Gastroesophageal sphincter (tissue), 4 donors: ENCODE data around the gene HS2ST1. TPM values are rescaled to one million over a fixed set of nuclear protein-coding genes. Genes with fewer than 3 reads are reported as not detected.

Experiments used
- ATAC-seq: fragments of 150-250 bp; one replicate; pipeline ENCODE4 v1.9.1; 2016; ENCODE audit warnings: mild to moderate bottlenecking, moderate library complexity
- H3K27ac ChIP-seq, 4 donors: fragments of 200-600 bp; sonication (generic) in 3 of 4; 1 replicate in 3 of 4; 2 replicates in 1 of 4; pipeline ENCODE4 v1.5.1; 2016 to 2019
- H3K27me3 ChIP-seq: fragments of 200-600 bp; sonication (generic); one replicate; pipeline ENCODE4 v1.5.1; 2019
- H3K36me3 ChIP-seq, 2 donors: fragments of 200-600 bp; sonication (generic); one replicate each; pipeline ENCODE4 v1.5.1; 2019; ENCODE audit warnings: control low read depth in 1 of 2
- H3K4me1 ChIP-seq, 3 donors: fragments of 200-600 bp; sonication (generic); 1 replicate in 2 of 3; 2 replicates in 1 of 3; pipeline ENCODE4 v1.5.1; 2016 to 2019; ENCODE audit warnings: control low read depth in 2 of 3
- H3K4me3 ChIP-seq, 2 donors: fragments of 200-600 bp; sonication (generic); one replicate each; pipeline ENCODE4 v1.5.1; 2019; ENCODE audit warnings: mild to moderate bottlenecking in 1 of 2, moderate library complexity in 1 of 2
- H3K9me3 ChIP-seq, 3 donors: fragments of 200-600 bp; sonication (generic); one replicate each; pipeline ENCODE4 v1.5.1; 2017 to 2019; ENCODE audit warnings: control low read depth in 2 of 3
- CTCF ChIP-seq, 4 experiments: fragments of 200-600 bp in 2 of 4; fragments of 450-650 bp in 2 of 4; sonication (generic) in 1 of 4; IDR thresholded peaks; one replicate each; pipeline ENCODE4 v1.5.1; 2017 to 2019; ENCODE audit warnings: antibody characterized with exemption in 4 of 4, mild to moderate bottlenecking in 2 of 4, moderate library complexity in 2 of 4
- EP300 ChIP-seq: sonication (generic); formaldehyde crosslinking; IDR thresholded peaks from one replicate; pipeline ENCODE4 v1.6.1; 2017; ENCODE audit warnings: antibody characterized with exemption, mild to moderate bottlenecking
- POLR2A ChIP-seq, 2 donors: fragments of 450-650 bp; IDR thresholded peaks; one replicate each; pipeline ENCODE4 v1.6.1; 2017; ENCODE audit warnings: antibody characterized with exemption in 2 of 2, mild to moderate bottlenecking in 2 of 2, moderate library complexity in 1 of 2
- POLR2AphosphoS5 ChIP-seq: sonication (generic); formaldehyde crosslinking; IDR thresholded peaks from one replicate; pipeline ENCODE4 v1.6.1; 2017; ENCODE audit warnings: antibody characterized with exemption
- WGBS, 2 donors: methylation state at CpG; one replicate each; pipeline ENCODE4 v1.1.5; 2018; ENCODE audit warnings: low coverage in 1 of 2; 5-methylcytosine and 5-hydroxymethylcytosine counted together
- total RNA-seq, 4 donors: library from RNA; depleted of rRNA; stranded (reverse); fragments of >200 nt; gene quantifications; one replicate each; pipeline ENCODE4 v1.1.0, GENCODE V29; 2016

HS2ST1 gene
- total RNA-seq, 4 donors from 2014 or later = 10.3 to 17.0 (median 11.7) TPM

GRCh38 chr1:87140831-87141540, 226.6 kb downstream of the HS2ST1 start:
- no peak for ATAC-seq

DNA sequence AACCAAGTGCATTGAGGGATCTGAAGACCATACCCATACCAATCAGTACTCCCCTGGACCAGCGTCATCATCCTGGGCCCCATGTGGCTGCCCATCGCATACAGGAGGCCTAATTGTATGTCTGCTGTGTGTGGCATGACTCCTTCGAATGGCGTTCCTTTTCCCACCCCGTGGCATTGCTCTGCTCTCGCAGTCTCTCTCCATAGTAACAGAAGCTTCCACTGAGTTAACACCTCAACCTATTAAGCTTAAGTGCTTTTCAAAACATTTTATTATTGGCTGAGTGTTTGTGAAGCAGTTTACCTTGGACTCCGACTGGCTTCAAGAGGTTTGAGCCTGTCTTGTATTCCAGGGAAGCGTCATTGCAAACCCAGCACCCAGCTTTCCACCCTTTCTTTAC, 227.1 kb downstream of the HS2ST1 start:
- H3K27ac ChIP-seq = no peak overlapping the region
- H3K9me3 ChIP-seq = no peaks in the 10 kb centered on the region
- H3K4me1 ChIP-seq = no peaks in the 10 kb centered on the region
- TF ChIP-seq CTCF (IDR thresholded peaks at IDR 0.05) (no peak), POLR2A (IDR thresholded peaks at IDR 0.05) (no peak), POLR2AphosphoS5 (no peak), EP300 (no peak)
- H3K27me3 ChIP-seq = no peaks in the 10 kb centered on the region
- no peaks in the 10 kb centered on the region for H3K36me3 ChIP-seq
- no peak for ATAC-seq
- H3K4me3 ChIP-seq = no peak overlapping the region
- 87 to 98% methylated on average over 7 to 8 of the region's 8 CpGs for WGBS, 2 donors

More at GRCh38 chr1:87140831-87141540, 226.6 kb downstream of the HS2ST1 start:
- Histone ChIP-seq H3K27ac (no peak overlapping the region), H3K4me3 (no peak overlapping the region), H3K9me3 (no peaks in the 10 kb centered on the region), H3K27me3 (no peaks in the 10 kb centered on the region), H3K36me3 (no peaks in the 10 kb centered on the region), H3K4me1 (no peaks in the 10 kb centered on the region)
- no peak for TF ChIP-seq POLR2AphosphoS5
- WGBS, 2 donors = 100% methylated on average over 1 of the region's 2 CpGs; no CpG with 5 or more reads in 1 of the 2 donors

GRCh38 chr1:87143413-87144135, 229.1 kb downstream of the HS2ST1 start:
- Histone ChIP-seq H3K27me3 (no peaks in the 10 kb centered on the region), H3K36me3 (no peaks in the 10 kb centered on the region), H3K9me3 (no peaks in the 10 kb centered on the region), H3K4me1 (peaks cover 0 to 10% (median 0%) of the 10 kb centered on the region in 3 donors), H3K27ac (no peak overlapping the region), H3K4me3 (no peak overlapping the region)
- no peak for TF ChIP-seq EP300
- no peak for TF ChIP-seq POLR2AphosphoS5
- no peak for TF ChIP-seq CTCF (IDR thresholded peaks at IDR 0.05)
- TF ChIP-seq POLR2A (IDR thresholded peaks at IDR 0.05) = no peak
- WGBS, 2 donors = 92 to 93% methylated on average over 3 of the region's 3 CpGs
- no peak for ATAC-seq

DNA sequence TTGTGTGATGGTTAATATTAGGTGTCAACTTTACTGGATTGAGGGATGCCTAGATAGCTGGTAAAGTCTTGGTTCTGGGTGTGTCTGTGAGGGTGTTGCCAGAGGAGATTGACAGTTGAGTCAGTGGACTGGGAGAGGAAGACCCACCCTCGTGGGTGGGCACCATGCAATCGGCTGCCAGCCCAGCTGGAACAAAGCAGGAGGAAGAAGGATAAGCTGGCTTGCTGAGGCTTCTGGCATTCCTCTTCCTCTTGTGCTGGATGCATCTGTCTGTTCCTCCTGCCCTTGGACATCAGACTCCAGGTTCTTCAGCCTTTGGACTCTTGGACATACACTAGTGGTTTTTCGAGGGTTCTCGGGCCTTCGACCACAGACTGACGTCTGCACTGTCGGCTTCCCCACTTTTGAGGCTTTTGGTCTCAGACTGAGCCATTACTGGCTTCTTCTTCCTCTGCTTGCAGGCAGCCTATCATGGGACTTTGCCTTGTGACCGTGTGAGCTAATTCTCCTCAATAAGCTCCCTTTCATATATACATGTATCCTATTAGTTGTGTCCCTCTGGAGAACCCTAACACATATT, 230.0 kb downstream of the HS2ST1 start:
- H3K4me1 ChIP-seq = peaks cover 0 to 18% (median 7%) of the 10 kb centered on the region in 3 donors
- no peak for TF ChIP-seq POLR2A (IDR thresholded peaks at IDR 0.05)
- TF ChIP-seq POLR2AphosphoS5 = no peak
- TF ChIP-seq EP300 = no peak
- TF ChIP-seq CTCF (IDR thresholded peaks at IDR 0.05) = no peak
- no peaks in the 10 kb centered on the region for H3K27me3 ChIP-seq
- no peak for ATAC-seq
- H3K4me3 ChIP-seq = no peak overlapping the region
- 67 to 74% methylated on average over 8 of the region's 8 CpGs for WGBS, 2 donors
- no peaks in the 10 kb centered on the region for H3K9me3 ChIP-seq
- H3K36me3 ChIP-seq = no peaks in the 10 kb centered on the region
- H3K27ac ChIP-seq = no peak overlapping the region

GRCh38 chr1:87144981-87145380, 230.5 kb downstream of the HS2ST1 start:
- Histone ChIP-seq H3K9me3 (no peaks in the 10 kb centered on the region), H3K27ac (no peak overlapping the region), H3K4me1 (peaks cover 0 to 24% (median 12%) of the 10 kb centered on the region in 3 donors), H3K4me3 (no peak overlapping the region), H3K36me3 (no peaks in the 10 kb centered on the region), H3K27me3 (no peaks in the 10 kb centered on the region)
- no peak for ATAC-seq
- WGBS, 2 donors = 87 to 90% methylated on average over 2 of the region's 2 CpGs
- no peak for TF ChIP-seq CTCF (IDR thresholded peaks at IDR 0.05)
- no peak for TF ChIP-seq POLR2A (IDR thresholded peaks at IDR 0.05)
- TF ChIP-seq POLR2AphosphoS5 = no peak
- no peak for TF ChIP-seq EP300
